CD14-positive monocyte (primary cell): ENCODE data around the gene GCNA. TPM values are rescaled to one million over a fixed set of nuclear protein-coding genes. Genes with fewer than 3 reads are reported as not detected.
"Not testable (repeated sequence)": the region's sequence is repeated elsewhere in the genome, so short reads cannot be mapped to it uniquely, and the experiment has no call there.

Experiments used
- DNase-seq, 3 donors: peaks; one replicate each; pipeline ENCODE4 v3.0.0-alpha.2; 2011 to 2022
- H2AFZ ChIP-seq: 2 replicates; pipeline ENCODE4 v1.6.0; 2012; ENCODE audit warnings: mild to moderate bottlenecking, low read depth, low read length, inconsistent platforms; ENCODE audit not compliant: insufficient read depth, poor library complexity, severe bottlenecking
- H3K27ac ChIP-seq, 2 donors: 1 replicate in 1 of 2; 2 replicates in 1 of 2; pipeline ENCODE4 v1.5.1; 2012 to 2013; ENCODE audit warnings: low read length in 2 of 2, control low read depth in 1 of 2, inconsistent platforms in 1 of 2, low read depth in 1 of 2, mild to moderate bottlenecking in 1 of 2
- H3K27me3 ChIP-seq, 2 donors: one replicate each; pipeline versions ENCODE4 v1.6.0 to v1.6.1; 2011 to 2013; ENCODE audit warnings: low read length in 2 of 2; ENCODE audit not compliant: control insufficient read depth in 2 of 2, insufficient read depth in 2 of 2
- H3K36me3 ChIP-seq, 2 donors: replicated peaks in 1 of 2; 1 replicate in 1 of 2; 2 replicates in 1 of 2; pipeline versions ENCODE4 v1.5.1 to v1.6.1; 2012 to 2013; ENCODE audit warnings: low read length in 2 of 2, control low read depth in 1 of 2, inconsistent platforms in 1 of 2, mild to moderate bottlenecking in 1 of 2; ENCODE audit not compliant: insufficient read depth in 2 of 2, control insufficient read depth in 1 of 2
- H3K4me1 ChIP-seq, 2 donors: 1 replicate in 1 of 2; 2 replicates in 1 of 2; pipeline versions ENCODE4 v1.5.1 to v1.6.1; 2012 to 2013; ENCODE audit warnings: low read length in 2 of 2, control low read depth in 1 of 2, inconsistent platforms in 1 of 2, mild to moderate bottlenecking in 1 of 2, moderate library complexity in 1 of 2; ENCODE audit not compliant: insufficient read depth in 2 of 2, control insufficient read depth in 1 of 2
- H3K4me2 ChIP-seq: replicated peaks from 2 replicates; pipeline ENCODE3; 2012; ENCODE audit warnings: low read length, moderate library complexity, mild to moderate bottlenecking; ENCODE audit not compliant: poor library complexity, severe bottlenecking; ENCODE audit errors: extremely low read depth
- H3K4me3 ChIP-seq, 3 experiments: fragments of 200-600 bp in 1 of 3; sonication (generic) in 1 of 3; replicated peaks in 1 of 3; 1 replicate in 2 of 3; 2 replicates in 1 of 3; pipeline ENCODE4 v1.5.1; 2011 to 2013; ENCODE audit warnings: low read length in 3 of 3, mild to moderate bottlenecking in 3 of 3, control low read depth in 2 of 3, low read depth in 2 of 3, inconsistent platforms in 1 of 3, moderate library complexity in 1 of 3
- H3K79me2 ChIP-seq: 2 replicates; pipeline ENCODE4 v1.6.0; 2012; ENCODE audit warnings: mild to moderate bottlenecking, control low read depth, inconsistent platforms, low read length, moderate library complexity; ENCODE audit not compliant: insufficient read depth
- H3K9ac ChIP-seq: 2 replicates; pipeline ENCODE4 v1.6.0; 2017; ENCODE audit warnings: low read length, mild to moderate bottlenecking; ENCODE audit not compliant: insufficient read depth, poor library complexity, severe bottlenecking
- H3K9me3 ChIP-seq, 2 donors: replicated peaks in 1 of 2; 1 replicate in 1 of 2; 2 replicates in 1 of 2; pipeline versions ENCODE4 v1.5.1 to v1.6.1; 2012 to 2013; ENCODE audit warnings: low read length in 2 of 2, control low read depth in 1 of 2; ENCODE audit not compliant: control insufficient read depth in 1 of 2, insufficient read depth in 1 of 2
- H4K20me1 ChIP-seq: 2 replicates; pipeline ENCODE4 v1.6.0; 2012; ENCODE audit warnings: mild to moderate bottlenecking, low read length, control low read depth, moderate library complexity; ENCODE audit not compliant: insufficient read depth
- H3K27ac Mint-ChIP-seq, 7 donors: one replicate each; pipeline ENCODE4 v1.8.0; 2020; ENCODE audit warnings: mild to moderate bottlenecking in 7 of 7, mixed read lengths in 7 of 7, moderate library complexity in 6 of 7, inconsistent platforms in 2 of 7
- H3K27me3 Mint-ChIP-seq, 3 donors: one replicate each; pipeline ENCODE4 v1.8.0; 2021 to 2022; ENCODE audit warnings: low read depth in 3 of 3, mild to moderate bottlenecking in 3 of 3, mixed read lengths in 3 of 3, moderate library complexity in 3 of 3, inconsistent platforms in 1 of 3
- H3K36me3 Mint-ChIP-seq, 2 donors: one replicate each; pipeline ENCODE4 v1.8.0; 2020; ENCODE audit warnings: mixed read lengths in 2 of 2, inconsistent platforms in 1 of 2, mild to moderate bottlenecking in 1 of 2
- H3K4me1 Mint-ChIP-seq: one replicate; pipeline ENCODE4 v1.8.0; 2020; ENCODE audit warnings: mild to moderate bottlenecking, mixed read lengths
- H3K4me3 Mint-ChIP-seq, 2 donors: one replicate each; pipeline ENCODE4 v1.8.0; 2020; ENCODE audit warnings: mild to moderate bottlenecking in 2 of 2, mixed read lengths in 2 of 2, moderate library complexity in 1 of 2
- H3K9me3 Mint-ChIP-seq, 7 donors: one replicate each; pipeline ENCODE4 v1.8.0; 2020 to 2022; ENCODE audit warnings: mixed read lengths in 7 of 7, mild to moderate bottlenecking in 6 of 7, moderate library complexity in 6 of 7, inconsistent platforms in 2 of 7
- CTCF ChIP-seq: fragments of 200-600 bp; IDR thresholded peaks from one replicate; pipeline ENCODE4 v1.8.0; 2022; ENCODE audit warnings: antibody characterized with exemption, mild to moderate bottlenecking
- WGBS: methylation state at CpG from one replicate; pipeline ENCODE4 v1.1.5; 2013; ENCODE audit warnings: missing lambda C conversion rate; ENCODE audit not compliant: insufficient coverage; 5-methylcytosine and 5-hydroxymethylcytosine counted together
- intact Hi-C, 2 donors: fragments of 100-400 bp; cut with micrococcal nuclease; formaldehyde crosslinking; loops; one replicate each; pipeline versions ENCODE4 v1.15.0 to v1.15.1; 2023
- polyA plus RNA-seq, 3 donors: library from polyadenylated mRNA; depleted of rRNA in 1 of 3; unstranded in 2 of 3; stranded (reverse) in 1 of 3; fragments of 300-500 nt in 2 of 3; fragments of >200 nt in 1 of 3; fragmentation: Illumina TruSeq in 2 of 3; gene quantifications; 1 replicate in 2 of 3; 2 replicates in 1 of 3; pipeline ENCODE4 v1.2.3, GENCODE V29; 2012 to 2021

The GCNA gene
- polyA plus RNA-seq, 3 donors: 0.26 to 4.7 (median 0.27) TPM

- H3K4me3 ChIP-seq: no peak overlapping the region
- no peaks in the 10 kb centered on the region for H3K4me1 ChIP-seq
- no peaks in the 10 kb centered on the region for H3K4me1 Mint-ChIP-seq
- TF ChIP-seq CTCF: no peak
- no peak overlapping the region for H3K9ac ChIP-seq
- DNase-seq: no peak
- peaks cover 5% of the 10 kb centered on the region for H3K79me2 ChIP-seq
- H3K4me2 ChIP-seq: no peak overlapping the region
- H4K20me1 ChIP-seq: peaks cover 89% of the 10 kb centered on the region
- no peak overlapping the region for H3K27ac ChIP-seq
- no peak overlapping the region for H3K4me3 Mint-ChIP-seq
- H3K27me3 Mint-ChIP-seq: peaks cover 0 to 3% (median 0%) of the 10 kb centered on the region in 3 donors
- H3K27me3 ChIP-seq: no peaks in the 10 kb centered on the region
- no CpG with 5 or more reads among the region's 1 CpG for WGBS
- intact Hi-C loops: loop anchor here in 1 of 2 donors (10.0 kb wide), 1 partner anchor 179 kb away; no protein-coding TSS in a partner anchor
- H3K36me3 ChIP-seq: peaks cover 90 to 98% of the 10 kb centered on the region in 2 donors
- H2AFZ ChIP-seq: no peak overlapping the region
- peak overlapping the region in 1 of 7 donors; percentile 35 for H3K27ac Mint-ChIP-seq
- peaks cover 67 to 86% of the 10 kb centered on the region in 2 donors for H3K36me3 Mint-ChIP-seq
- no peaks in the 10 kb centered on the region for H3K9me3 ChIP-seq
- no peaks in the 10 kb centered on the region for H3K9me3 Mint-ChIP-seq
Observed at GRCh38 chrX:71563921-71564320, 14.3 kb upstream of the GCNA start.

- no peak overlapping the region for H3K4me3 ChIP-seq
- H3K27me3 Mint-ChIP-seq: peaks cover 0 to 3% (median 0%) of the 10 kb centered on the region in 3 donors
- no peak overlapping the region for H2AFZ ChIP-seq
- no peak for DNase-seq
- H3K27ac ChIP-seq: no peak overlapping the region
- TF ChIP-seq CTCF: no peak
- H3K9ac ChIP-seq: no peak overlapping the region
- intact Hi-C loops: loop anchor here in 1 of 2 donors (10.0 kb wide), 1 partner anchor 181 kb away; no protein-coding TSS in a partner anchor
- peaks cover 64 to 87% of the 10 kb centered on the region in 2 donors for H3K36me3 Mint-ChIP-seq
- no CpG with 5 or more reads among the region's 9 CpGs for WGBS
- no peaks in the 10 kb centered on the region for H3K9me3 ChIP-seq
- H3K27me3 ChIP-seq: no peaks in the 10 kb centered on the region
- H3K27ac Mint-ChIP-seq: no peak overlapping the region
- no peak overlapping the region for H3K4me2 ChIP-seq
- peaks cover 5% of the 10 kb centered on the region for H3K79me2 ChIP-seq
- no peaks in the 10 kb centered on the region for H3K4me1 Mint-ChIP-seq
- H3K4me1 ChIP-seq: no peaks in the 10 kb centered on the region
- H3K9me3 Mint-ChIP-seq: no peaks in the 10 kb centered on the region
- H3K36me3 ChIP-seq: peaks cover 81 to 97% of the 10 kb centered on the region in 2 donors
- H4K20me1 ChIP-seq: peaks cover 87% of the 10 kb centered on the region
- no peak overlapping the region for H3K4me3 Mint-ChIP-seq
Observed at GRCh38 chrX:71565474-71566041, 12.7 kb upstream of the GCNA start.

- not testable (repeated sequence) for DNase-seq, H3K79me2 ChIP-seq, H3K4me3 ChIP-seq, H3K4me2 ChIP-seq, H3K4me1 Mint-ChIP-seq, H3K4me3 Mint-ChIP-seq, H2AFZ ChIP-seq, H3K27ac ChIP-seq, H3K9me3 Mint-ChIP-seq, H3K4me1 ChIP-seq, H3K27me3 Mint-ChIP-seq, H3K27me3 ChIP-seq, H3K9me3 ChIP-seq, H3K9ac ChIP-seq
- peaks cover 54 to 84% of the 10 kb centered on the region in 2 donors for H3K36me3 Mint-ChIP-seq
- Histone ChIP-seq H4K20me1 (peaks cover 69% of the 10 kb centered on the region), H3K36me3 (peaks cover 74 to 98% of the 10 kb centered on the region in 2 donors)
- peak overlapping the region in 1 of 7 donors; percentile 5 for H3K27ac Mint-ChIP-seq
- intact Hi-C loops: loop anchor here in 1 of 2 donors (10.0 kb wide), 1 partner anchor 177 kb away; no protein-coding TSS in a partner anchor
- no CpG with 5 or more reads among the region's 8 CpGs for WGBS
Observed at GRCh38 chrX:71571390-71571789, 6.8 kb upstream of the GCNA start.
